Mesodermal cell (in vitro differentiated cells): ENCODE data around the gene ZNF652. TPM values are rescaled to one million over a fixed set of nuclear protein-coding genes. Genes with fewer than 3 reads are reported as not detected.

Source experiments
- H3K27ac ChIP-seq: 2 replicates; pipeline ENCODE4 v1.7.0; 2013; ENCODE audit warnings: mild to moderate bottlenecking, low read depth, low read length, moderate library complexity; ENCODE audit not compliant: severe bottlenecking
- H3K36me3 ChIP-seq: 2 replicates; pipeline ENCODE4 v1.7.1; 2013; ENCODE audit warnings: mild to moderate bottlenecking, low read length, moderate library complexity; ENCODE audit not compliant: control insufficient read depth, insufficient read depth
- H3K4me1 ChIP-seq: one replicate; pipeline ENCODE4 v1.7.1; 2013; ENCODE audit warnings: mild to moderate bottlenecking, low read length; ENCODE audit not compliant: insufficient read depth, control insufficient read depth, poor library complexity, severe bottlenecking
- H3K4me3 ChIP-seq: 2 replicates; pipeline ENCODE4 v1.7.0; 2013; ENCODE audit warnings: low read length, control low read depth, mild to moderate bottlenecking; ENCODE audit not compliant: insufficient read depth, poor library complexity, severe bottlenecking; ENCODE audit errors: extremely low read depth
- H3K9me3 ChIP-seq: 2 replicates; pipeline ENCODE4 v1.7.1; 2013; ENCODE audit warnings: mild to moderate bottlenecking, low read length, moderate library complexity; ENCODE audit not compliant: control insufficient read depth
- WGBS, 2 experiments: methylation state at CpG; one replicate each; pipeline ENCODE4 v1.1.5; 2013; ENCODE audit warnings: missing lambda C conversion rate in 2 of 2; ENCODE audit not compliant: insufficient coverage in 2 of 2; 5-methylcytosine and 5-hydroxymethylcytosine counted together
- polyA plus RNA-seq, 2 experiments: library from polyadenylated mRNA; stranded (reverse); fragments of 50-300 nt; gene quantifications; one replicate each; pipeline ENCODE4 v1.2.3, GENCODE V29; 2013

ZNF652 gene
- 19.2 TPM for polyA plus RNA-seq (2013, experiment 1 of 2)
- 16.8 TPM for polyA plus RNA-seq (2013, experiment 2 of 2)

DNA sequence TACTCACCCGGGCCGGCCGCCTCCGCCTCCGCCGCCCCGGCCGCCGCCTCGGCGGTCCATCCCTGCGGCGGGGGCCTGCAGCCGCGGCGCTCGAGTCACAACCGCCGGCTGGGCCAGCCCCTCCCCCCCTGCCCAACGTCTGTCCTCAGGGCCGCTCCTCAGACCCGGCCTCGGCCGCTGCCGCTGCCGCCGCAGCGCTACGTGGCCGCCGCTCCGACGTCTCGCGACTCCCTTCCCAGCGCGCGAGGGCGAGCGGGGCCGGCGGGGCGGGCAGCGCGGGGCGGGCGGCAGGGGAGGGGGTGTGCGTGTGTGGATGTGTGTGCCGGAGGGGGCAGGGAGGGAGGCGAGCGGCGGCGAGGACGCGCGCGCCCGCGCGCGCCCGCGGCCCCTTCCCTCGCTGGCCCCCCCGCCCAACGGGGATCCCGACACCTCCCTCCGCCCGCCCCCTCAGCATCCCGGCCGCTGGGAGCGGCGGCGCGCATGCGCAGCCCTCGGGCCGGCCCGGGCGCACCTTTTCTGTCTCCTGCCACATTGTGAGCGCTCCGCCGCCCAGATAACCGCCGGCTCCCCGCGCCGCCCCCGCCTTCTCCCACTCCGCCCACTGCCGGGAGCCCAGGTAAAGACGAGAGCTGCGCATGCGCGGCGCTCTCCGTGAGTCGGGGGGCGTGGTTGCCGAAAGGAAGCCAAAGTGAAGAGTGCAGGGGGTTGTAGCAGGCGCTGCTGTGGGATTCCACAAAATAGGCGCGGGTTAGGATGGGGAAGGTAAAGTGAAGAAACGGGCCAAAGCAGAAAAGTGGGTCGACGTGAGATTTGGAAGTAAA lies at the start of gene ZNF652:
Gene ZNF652 (minus strand): TSS at position 349 of the 821 bp plus-strand sequence. CDS start 44,525 bp downstream, outside the sequence.
- peak within 1 kb of the TSS; percentile 89 for H3K27ac ChIP-seq
- no peaks in the 10 kb centered on the region for H3K9me3 ChIP-seq
- WGBS, 2 experiments: 0% methylated on average over 13 to 33 of the region's 106 CpGs
- H3K4me1 ChIP-seq: peaks cover 11% of the 10 kb centered on the region
- no peaks in the 10 kb centered on the region for H3K36me3 ChIP-seq
- peak within 1 kb of the TSS; percentile 94 for H3K4me3 ChIP-seq

- Histone ChIP-seq H3K4me3 (no peak overlapping the region), H3K27ac (no peak overlapping the region), H3K9me3 (no peaks in the 10 kb centered on the region), H3K36me3 (peaks cover 91% of the 10 kb centered on the region), H3K4me1 (no peaks in the 10 kb centered on the region)
- WGBS, 2 experiments: 91 to 94% methylated on average over 13 to 14 of the region's 14 CpGs
Observed at GRCh38 chr17:49409066-49409465, 47.0 kb upstream of the ZNF652 start.

GRCh38 chr17:49407981-49408501 lies 46.0 kb upstream of the ZNF652 start:
- Histone ChIP-seq H3K27ac (no peak overlapping the region), H3K9me3 (no peaks in the 10 kb centered on the region), H3K36me3 (peaks cover 99% of the 10 kb centered on the region), H3K4me3 (no peak overlapping the region), H3K4me1 (no peaks in the 10 kb centered on the region)
- 36 to 40% methylated on average over 6 to 7 of the region's 9 CpGs for WGBS, 2 experiments

- Histone ChIP-seq H3K27ac (no peak overlapping the region), H3K4me1 (peaks cover under 1% of the 10 kb centered on the region), H3K36me3 (peaks cover 91% of the 10 kb centered on the region), H3K4me3 (no peak overlapping the region), H3K9me3 (no peaks in the 10 kb centered on the region)
- WGBS, 2 experiments: 87 to 99% methylated on average over 8 to 9 of the region's 9 CpGs
Observed at GRCh38 chr17:49407086-49407485, 45.0 kb upstream of the ZNF652 start.

GRCh38 chr17:49406421-49407061 lies 44.5 kb upstream of the ZNF652 start:
- Histone ChIP-seq H3K9me3 (no peaks in the 10 kb centered on the region), H3K27ac (no peak overlapping the region), H3K4me3 (no peak overlapping the region), H3K36me3 (peaks cover 86% of the 10 kb centered on the region), H3K4me1 (peaks cover 5% of the 10 kb centered on the region)
- 94 to 100% methylated on average over 5 to 7 of the region's 9 CpGs for WGBS, 2 experiments

DNA sequence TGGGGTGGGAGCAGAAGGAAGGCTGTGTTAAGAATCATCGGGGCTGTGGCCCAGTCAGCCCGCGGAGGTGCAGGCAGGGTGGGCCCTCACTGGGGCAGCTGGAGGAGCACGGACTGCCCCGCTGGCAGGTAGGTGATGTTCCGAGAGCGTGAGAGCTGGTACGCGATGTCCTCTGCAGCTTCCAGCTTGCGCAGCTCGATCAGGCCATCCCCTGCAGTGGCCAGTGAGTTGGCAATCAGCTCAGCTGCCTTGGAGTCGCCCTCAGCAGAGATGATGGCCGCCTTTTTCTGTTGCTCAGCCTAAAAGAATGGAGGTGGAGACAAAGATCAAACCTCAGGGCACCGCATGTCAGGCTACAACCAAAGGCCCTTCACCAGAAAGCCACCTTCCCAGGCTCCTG lies 42.9 kb upstream of the ZNF652 start:
- WGBS, 2 experiments: 97 to 98% methylated on average over 12 to 14 of the region's 14 CpGs
- no peak overlapping the region for H3K4me3 ChIP-seq
- peaks cover 69% of the 10 kb centered on the region for H3K36me3 ChIP-seq
- no peak overlapping the region for H3K27ac ChIP-seq
- H3K4me1 ChIP-seq: peaks cover 6% of the 10 kb centered on the region
- no peaks in the 10 kb centered on the region for H3K9me3 ChIP-seq

DNA sequence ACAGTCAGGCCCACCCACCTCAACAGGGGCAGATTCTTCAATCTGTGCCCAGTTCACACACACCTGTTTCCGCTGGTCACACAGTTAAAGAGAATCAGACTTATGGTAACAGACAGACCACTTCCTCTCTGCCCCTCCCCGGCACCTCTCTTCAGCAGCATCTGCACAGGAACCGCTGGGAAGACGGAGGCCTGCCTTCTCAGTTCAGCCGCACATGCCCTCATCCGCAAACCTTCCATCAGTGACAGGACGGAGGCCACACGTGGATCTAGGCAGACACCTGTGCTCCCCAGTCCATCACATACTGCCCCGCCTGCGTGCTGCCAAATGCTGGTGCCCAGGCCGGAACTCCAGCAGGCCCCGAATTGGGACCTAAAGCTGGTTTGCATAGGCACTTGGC lies 42.3 kb upstream of the ZNF652 start:
- peaks cover 64% of the 10 kb centered on the region for H3K36me3 ChIP-seq
- H3K9me3 ChIP-seq: no peaks in the 10 kb centered on the region
- H3K27ac ChIP-seq: no peak overlapping the region
- no peak overlapping the region for H3K4me3 ChIP-seq
- peaks cover 6% of the 10 kb centered on the region for H3K4me1 ChIP-seq
- WGBS, 2 experiments: 93 to 95% methylated on average over 12 of the region's 12 CpGs

DNA sequence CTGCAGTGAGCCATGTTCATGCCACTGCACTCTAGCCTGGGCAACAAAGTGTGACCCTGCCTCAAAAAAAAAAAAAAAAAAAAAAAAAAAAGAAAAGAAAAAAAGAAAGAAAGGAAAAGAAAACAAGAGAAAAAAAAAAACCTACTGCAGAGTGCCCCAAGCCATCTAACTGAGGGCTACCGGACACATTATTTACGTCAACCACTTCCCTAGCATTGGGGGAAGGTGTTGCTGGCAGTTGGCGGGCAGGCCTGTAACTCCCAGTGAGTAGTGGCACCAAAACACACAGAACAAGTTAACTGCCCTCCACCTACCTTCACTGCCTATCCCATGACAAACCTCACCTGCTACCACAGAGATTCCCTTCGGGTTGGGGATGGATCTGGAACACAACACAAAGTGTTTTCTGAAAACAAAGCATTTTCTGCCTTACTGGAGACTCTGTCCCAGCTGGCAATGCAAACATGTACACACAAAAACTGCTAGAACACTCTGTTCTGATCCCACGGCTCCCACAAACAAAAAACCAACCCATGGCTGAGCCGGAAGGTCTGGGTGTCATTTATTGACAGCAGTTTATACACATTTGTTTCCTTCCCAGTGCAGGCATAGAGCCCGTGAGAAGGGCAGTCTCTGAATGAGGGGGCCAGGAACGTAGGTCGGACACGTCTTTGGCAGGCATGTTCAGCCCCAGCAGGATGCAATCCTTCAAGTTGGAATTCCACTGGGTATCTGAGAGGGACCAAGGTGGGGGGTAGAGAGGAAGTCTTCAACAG lies 41.7 kb upstream of the ZNF652 start:
- no peak overlapping the region for H3K4me3 ChIP-seq
- H3K9me3 ChIP-seq: no peaks in the 10 kb centered on the region
- H3K36me3 ChIP-seq: peaks cover 57% of the 10 kb centered on the region
- no peak overlapping the region for H3K27ac ChIP-seq
- WGBS, 2 experiments: 91 to 100% methylated on average over 5 to 6 of the region's 10 CpGs
- H3K4me1 ChIP-seq: peaks cover 6% of the 10 kb centered on the region

- 83 to 100% methylated on average over 3 to 4 of the region's 6 CpGs for WGBS, 2 experiments
- Histone ChIP-seq H3K27ac (no peak overlapping the region), H3K4me3 (no peak overlapping the region), H3K36me3 (peaks cover 47% of the 10 kb centered on the region), H3K9me3 (no peaks in the 10 kb centered on the region), H3K4me1 (peaks cover 6% of the 10 kb centered on the region)
Observed at GRCh38 chr17:49402706-49403105, 40.7 kb upstream of the ZNF652 start.

- no peak overlapping the region for H3K4me3 ChIP-seq
- H3K9me3 ChIP-seq: no peaks in the 10 kb centered on the region
- H3K36me3 ChIP-seq: peaks cover 41% of the 10 kb centered on the region
- H3K4me1 ChIP-seq: peaks cover 6% of the 10 kb centered on the region
- WGBS, 2 experiments: 69 to 80% methylated on average over 3 to 4 of the region's 6 CpGs
- H3K27ac ChIP-seq: peak overlapping the region; percentile 49
Observed at GRCh38 chr17:49401971-49402611, 40.0 kb upstream of the ZNF652 start.
